GM12874 (cell line): ENCODE measurements around the gene SLC25A39.

Experiments
- TF ChIP-seq, protein P1 (sequence below): IDR thresholded peaks from 2 replicates; pipeline ENCODE4 v1.5.1; 2011; ENCODE audit warnings: low read depth, mild to moderate bottlenecking, control low read depth, low read length, moderate library complexity; ENCODE audit not compliant: insufficient read depth

Gene SLC25A39

GRCh38 chr17:44355642-44356099 is 31.0 kb upstream of the SLC25A39 start:
- TF ChIP-seq, protein P1, sequence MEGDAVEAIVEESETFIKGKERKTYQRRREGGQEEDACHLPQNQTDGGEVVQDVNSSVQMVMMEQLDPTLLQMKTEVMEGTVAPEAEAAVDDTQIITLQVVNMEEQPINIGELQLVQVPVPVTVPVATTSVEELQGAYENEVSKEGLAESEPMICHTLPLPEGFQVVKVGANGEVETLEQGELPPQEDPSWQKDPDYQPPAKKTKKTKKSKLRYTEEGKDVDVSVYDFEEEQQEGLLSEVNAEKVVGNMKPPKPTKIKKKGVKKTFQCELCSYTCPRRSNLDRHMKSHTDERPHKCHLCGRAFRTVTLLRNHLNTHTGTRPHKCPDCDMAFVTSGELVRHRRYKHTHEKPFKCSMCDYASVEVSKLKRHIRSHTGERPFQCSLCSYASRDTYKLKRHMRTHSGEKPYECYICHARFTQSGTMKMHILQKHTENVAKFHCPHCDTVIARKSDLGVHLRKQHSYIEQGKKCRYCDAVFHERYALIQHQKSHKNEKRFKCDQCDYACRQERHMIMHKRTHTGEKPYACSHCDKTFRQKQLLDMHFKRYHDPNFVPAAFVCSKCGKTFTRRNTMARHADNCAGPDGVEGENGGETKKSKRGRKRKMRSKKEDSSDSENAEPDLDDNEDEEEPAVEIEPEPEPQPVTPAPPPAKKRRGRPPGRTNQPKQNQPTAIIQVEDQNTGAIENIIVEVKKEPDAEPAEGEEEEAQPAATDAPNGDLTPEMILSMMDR, result no peak

DNA sequence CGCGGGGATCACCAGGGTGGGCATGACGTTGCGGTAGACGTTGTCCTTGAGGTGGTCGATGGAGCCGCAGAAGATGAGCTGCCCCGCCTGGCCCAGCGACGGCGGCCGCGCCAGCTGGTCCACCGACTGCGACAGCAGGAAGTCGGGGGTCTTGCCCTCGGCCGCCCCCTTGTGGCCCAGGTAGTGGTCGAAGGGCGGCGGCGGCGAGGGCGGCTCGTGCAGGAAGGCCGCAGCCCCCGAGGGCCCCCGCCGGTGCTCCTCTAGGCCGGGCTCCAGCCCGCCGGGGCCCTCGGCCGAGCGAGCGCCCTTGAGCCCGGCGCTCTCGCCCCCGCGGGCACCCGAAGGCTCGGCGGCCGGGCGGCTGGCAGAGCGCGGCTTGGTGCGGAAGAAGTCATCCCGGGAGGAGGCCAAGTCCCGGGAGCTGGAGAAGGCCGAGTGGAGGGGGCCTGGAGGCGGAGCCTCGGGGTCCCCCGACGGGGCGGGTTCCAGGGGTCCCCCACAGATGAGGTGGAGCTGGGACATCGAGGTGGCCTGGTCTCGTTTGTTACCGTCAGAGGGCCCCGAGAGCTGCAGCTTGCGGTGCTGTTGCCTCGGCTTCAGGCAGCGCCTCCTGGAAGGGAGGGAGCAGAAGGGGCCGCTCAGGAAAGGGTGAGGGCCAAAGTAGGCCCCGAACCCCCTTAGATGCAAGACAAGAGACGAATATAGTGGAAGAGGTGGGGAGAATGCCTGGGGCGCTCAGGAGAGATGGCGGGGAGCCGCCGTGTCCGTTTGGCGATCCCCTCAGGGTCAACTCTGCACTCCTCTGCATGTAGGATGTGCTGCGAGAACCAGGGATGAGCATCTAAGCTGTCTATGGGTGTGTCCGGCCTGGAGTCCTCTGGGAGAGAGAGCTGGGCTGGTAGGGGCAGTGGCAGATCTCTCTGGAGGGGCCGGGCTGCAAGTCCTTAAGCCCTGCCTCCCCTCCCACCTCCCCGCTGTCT is 30.2 kb upstream of the SLC25A39 start:
- TF ChIP-seq, protein P1, result peak; percentile 50

DNA sequence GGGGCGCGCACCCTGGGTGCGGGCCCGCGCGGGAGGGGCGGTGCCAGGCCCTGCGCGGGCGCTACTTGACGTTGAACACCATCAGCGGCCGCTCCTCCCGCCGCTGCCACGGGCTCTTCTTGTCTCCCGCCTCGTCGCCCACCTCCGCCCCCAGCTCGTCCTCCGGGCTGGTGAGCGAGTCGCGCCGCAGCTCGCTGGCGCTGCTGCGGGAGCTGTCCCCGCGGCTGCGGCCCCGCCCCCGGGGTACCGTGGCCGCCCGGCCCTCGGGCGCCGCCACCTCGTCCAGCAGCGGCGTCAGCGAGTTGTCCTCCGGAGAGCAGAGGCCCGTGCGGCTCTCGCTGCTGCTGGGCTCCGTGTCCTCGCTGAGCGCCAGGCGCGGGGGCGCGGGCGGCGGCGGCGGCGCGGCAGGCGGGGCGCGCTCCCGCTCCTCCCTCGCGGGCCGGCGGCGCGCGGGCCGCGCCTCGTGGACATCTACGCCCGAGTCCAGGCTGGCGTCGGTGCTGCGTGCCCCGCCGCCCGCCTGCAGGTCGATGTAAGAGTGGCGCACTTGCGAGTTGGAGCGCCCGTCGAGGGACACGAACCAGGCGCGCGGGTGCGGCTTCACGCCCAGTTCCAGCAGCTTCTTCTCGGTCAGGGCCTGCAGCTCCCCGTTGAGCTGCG is 29.2 kb upstream of the SLC25A39 start:
- TF ChIP-seq, protein P1, result no peak

DNA sequence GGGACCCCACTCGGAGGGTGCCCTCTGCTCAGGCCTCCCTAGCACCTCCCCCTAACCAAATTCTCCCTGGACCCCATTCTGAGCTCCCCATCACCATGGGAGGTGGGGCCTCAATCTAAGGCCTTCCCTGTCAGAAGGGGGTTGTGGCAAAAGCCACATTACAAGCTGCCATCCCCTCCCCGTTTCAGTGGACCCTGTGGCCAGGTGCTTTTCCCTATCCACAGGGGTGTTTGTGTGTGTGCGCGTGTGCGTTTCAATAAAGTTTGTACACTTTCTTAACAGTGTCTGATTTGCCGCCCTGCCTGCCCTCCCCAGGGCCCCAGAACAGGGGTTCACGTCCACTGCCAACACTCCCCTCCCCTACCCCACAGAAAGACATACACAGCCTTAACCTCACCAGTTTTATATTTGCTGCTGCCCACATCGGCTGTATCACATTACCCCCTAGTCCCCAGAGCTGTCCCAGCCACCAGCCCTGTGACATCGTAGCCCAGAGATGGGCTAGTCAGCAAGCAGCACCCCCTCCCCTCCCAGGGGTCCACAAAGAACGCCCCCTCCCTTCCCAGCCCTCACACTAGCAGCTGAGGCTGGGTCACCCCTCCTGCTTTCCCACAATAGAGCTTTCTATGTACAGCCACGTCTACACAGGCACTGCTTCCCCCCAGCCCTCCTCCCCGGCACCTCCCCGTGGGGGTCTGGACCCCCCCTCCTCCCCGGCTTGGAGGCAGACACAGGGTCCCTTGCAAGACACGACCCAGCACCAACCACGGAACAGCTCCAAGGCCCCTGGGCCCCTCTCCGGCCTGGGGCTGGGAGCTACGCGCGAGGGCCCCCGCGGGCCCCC is 28.4 kb upstream of the SLC25A39 start:
- TF ChIP-seq, protein P1, result no peak

GRCh38 chr17:44351961-44352827 is 27.6 kb upstream of the SLC25A39 start:
- TF ChIP-seq, protein P1, result no peak

- TF ChIP-seq, protein P1, result no peak
Observed at GRCh38 chr17:44351464-44351863, 26.8 kb upstream of the SLC25A39 start.
